HPDE6-E6E7 (cell line): ENCODE data around the gene TUT4.

ENCODE experiments used
- DNase-seq: peaks from one replicate; pipeline ENCODE4 v3.0.0; 2011; ENCODE audit warnings: missing footprints; ENCODE audit errors: extremely low spot score

TUT4 gene

GRCh38 chr1:52571783-52572182, 18.9 kb upstream of the TUT4 start:
- DNase-seq = no peak

DNA sequence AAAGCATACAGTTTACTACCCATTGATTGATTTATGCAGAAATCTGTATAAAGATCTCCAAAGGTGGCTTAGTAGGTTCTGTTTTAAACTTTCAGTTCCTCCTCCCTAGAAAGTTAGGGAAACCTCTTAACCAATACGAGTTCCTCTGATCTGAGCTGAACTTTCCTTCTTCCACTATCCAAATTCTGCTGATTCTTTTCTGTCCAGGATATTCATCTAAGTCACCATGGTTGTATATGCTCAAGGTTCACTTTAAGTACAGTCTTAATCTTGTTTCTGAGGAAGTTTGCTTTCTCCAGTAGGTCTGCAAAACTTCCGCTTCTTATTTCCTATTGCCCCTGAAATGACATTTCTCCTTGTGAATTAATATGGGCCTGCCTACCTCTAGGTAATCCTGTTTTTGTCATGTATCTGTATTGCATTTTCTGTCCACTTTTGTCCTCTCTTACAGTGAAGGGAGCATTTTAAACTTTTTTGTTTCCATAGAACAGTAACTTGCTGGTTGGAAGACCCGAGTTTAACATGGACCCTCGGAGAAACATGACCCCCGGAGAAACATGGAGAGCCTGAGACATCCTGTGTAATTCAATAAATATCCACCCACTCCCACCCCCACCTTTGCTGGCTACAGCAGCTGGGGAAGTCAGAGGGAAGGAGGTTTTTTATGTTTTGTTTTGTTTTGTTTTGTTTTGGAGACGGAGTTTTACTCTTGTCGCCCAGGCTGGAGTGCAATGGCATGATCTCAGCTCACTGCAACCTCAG, 16.7 kb upstream of the TUT4 start:
- no peak for DNase-seq

- DNase-seq = no peak
Observed at GRCh38 chr1:52567943-52568342, 15.1 kb upstream of the TUT4 start.

GRCh38 chr1:52562766-52563165, 9.9 kb upstream of the TUT4 start:
- DNase-seq = no peak

- DNase-seq = no peak
Observed at GRCh38 chr1:52559875-52560274, 7.0 kb upstream of the TUT4 start.

DNA sequence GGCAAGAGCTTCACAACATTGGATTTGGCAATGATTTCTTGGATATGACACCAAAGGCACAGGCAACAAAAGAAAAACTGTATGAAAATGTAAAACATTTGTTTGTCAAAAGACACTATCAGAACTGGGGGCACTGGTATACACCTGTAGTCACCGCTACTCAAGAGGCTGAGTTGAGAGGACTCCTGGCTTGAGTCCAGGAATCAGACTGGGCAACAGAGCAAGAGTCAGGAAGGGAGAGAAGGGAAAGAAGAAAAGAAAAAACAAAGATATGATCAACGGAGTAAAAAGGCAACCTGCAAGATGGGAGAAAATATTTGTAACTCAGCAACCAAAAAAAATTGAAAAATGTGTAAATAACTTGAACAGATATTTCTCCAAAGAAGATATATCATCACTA, 6.0 kb upstream of the TUT4 start:
- DNase-seq = no peak

DNA sequence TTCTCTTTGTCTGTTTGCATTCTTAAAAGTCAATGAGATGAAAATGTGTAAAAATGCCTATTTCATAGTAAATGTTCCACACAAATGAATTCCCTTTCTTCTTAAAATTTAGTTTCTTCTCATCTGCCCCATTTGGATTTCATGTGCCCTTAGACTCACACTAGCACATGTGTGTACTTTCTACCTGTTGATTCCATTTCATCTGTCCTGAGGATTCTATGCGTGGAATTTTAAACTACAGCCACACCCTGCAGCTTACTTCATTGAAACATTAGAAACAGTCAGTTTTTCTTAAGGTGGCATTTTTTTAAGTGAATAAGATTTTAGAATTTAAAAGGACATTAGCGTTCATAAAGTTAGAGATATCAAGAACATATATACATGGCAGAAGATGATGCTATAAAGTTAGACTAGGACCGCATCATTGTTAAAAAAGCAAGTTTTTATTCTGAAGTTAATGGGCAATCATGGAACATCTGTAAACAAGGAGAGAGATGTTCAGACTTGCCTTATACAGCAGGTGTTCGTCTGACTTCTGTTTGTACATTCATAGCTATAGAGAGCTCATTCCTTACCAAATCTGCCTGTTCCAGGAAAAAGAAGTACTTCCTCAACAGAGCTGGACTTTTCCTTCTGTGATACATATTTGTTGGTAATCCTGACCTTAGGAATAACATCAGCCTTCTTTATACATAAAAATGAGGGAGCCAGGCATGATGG, 3.9 kb upstream of the TUT4 start:
- DNase-seq = peak; percentile 19

DNA sequence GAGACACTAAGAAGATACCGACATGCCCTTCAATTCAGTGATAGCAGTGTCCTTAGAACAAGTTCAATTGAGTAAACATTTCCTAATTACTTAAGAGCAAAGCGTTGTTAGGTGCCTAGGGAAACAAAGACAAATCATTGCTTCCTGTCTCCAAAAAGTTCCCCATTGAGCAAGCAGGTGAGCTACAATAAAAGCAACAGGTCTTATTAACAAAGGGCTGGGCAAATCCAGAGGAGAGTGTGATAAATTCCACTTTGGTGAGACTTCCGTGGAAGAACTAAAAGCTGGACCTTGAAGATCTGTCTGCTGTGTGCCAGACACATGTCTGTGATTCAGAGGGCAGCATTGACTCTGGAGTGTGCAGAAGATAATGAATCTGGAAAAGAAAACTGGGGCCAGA, 1.9 kb upstream of the TUT4 start:
- no peak for DNase-seq

DNA sequence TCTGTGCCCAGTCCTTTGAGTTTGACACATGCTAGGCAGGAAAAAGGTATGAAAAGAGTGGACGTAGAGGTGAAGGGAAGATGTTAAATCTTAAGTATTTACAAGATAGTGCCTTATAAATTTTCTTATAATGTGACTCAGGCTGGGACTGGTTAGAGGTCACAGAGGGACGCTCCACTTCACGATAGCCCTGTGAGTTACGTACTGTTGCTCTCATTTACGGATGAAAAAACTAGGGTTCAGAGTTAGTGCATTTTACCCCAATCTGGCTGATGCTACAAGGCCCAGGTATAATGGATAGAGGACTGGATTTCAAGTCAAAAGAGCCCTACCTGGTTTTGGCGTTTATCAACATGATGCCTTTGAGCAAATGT, 1.4 kb upstream of the TUT4 start:
- no peak for DNase-seq

GRCh38 chr1:52553362-52554266, 722 bp upstream of the TUT4 start:
- DNase-seq = peak; percentile 46

DNA sequence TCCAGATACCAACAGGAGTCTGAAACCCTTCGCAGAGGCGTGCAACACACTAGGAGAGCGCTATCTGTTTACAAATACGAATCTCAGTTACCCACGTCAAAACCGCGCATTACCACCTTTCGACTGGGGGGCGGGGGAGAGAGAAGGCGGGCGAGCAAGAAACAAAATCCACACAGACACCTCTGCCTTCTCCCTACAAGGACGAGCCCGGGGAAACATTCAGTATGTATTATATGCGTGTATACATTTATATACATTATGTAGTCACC, 722 bp downstream of the TUT4 start:
- DNase-seq = peak; percentile 41

DNA sequence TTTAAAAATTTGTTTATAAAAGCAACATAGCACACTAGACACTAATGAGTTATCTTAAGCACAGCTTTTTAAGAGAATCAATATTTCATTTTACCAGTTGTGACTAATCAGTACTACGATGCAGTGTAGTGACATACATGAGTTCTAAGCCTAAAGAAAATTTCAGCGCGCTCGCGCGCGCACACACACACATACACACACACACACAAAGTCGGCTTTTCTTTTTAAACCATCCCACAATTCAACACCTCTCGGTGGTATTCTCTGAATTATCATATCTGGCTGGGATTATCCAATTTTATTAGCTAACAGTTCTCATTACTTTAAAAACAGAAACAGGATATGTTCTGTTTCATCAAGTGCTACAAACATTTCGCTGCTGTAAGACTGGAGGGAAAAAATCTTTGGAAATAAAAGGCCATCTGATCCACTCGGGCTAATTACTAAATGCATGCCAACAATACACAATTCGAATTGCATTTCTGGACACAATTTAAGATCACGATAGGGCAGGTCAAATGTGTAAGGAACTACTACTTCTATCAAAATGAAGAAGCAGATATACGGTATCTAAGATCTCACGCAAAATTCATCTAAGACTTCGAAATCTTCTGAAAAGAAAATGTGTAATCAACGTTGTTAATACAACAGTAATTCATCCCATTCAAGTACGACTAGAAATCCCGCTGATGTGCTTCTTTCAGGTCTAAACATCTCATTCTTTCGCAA, 1.2 kb downstream of the TUT4 start:
- DNase-seq = no peak

GRCh38 chr1:52550447-52550846, 2.4 kb downstream of the TUT4 start:
- DNase-seq = no peak

GRCh38 chr1:52549267-52549666, 3.6 kb downstream of the TUT4 start:
- no peak for DNase-seq

GRCh38 chr1:52546852-52547251, 6.0 kb downstream of the TUT4 start:
- no peak for DNase-seq

DNA sequence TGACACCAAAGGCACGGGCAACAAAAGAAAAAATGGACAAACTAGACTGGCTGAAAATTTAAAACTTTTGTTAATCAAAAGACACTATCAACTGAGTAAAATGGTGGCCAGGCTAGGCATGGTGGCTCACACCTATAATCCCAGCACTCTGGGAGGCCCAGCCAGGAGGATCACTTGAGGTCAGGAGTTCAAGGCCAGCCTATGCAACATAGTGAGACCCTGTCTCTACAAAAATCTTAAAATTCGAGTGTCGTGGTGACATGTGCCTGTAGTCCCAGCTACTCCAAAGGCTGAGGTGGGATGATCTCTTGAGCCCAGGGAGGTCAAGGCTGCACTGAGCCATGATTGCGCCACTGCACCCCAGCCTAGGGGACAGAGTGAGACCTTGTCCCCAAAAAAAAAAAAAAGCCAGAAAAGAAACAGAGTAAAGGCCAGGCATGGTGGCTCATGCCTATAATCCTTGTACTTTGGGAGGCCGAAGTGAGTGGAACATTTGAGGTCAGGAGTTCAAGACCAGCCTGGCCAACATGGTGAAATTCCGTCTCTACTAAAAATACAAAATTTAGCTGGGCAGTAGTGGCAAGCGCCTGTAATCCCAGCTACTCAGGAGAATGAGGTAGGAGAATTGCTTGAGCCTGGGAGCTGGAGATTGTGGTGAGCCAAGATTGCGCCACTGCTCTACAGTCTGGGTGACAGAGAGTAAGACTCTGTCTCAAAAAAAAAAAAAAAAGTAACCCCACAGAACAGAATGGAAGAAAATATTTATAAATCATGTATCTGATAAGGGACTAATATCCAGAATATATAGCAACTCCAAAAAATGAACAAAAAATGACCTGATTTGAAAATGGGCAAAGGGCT, 8.0 kb downstream of the TUT4 start:
- DNase-seq = no peak

- DNase-seq = no peak
Observed at GRCh38 chr1:52542085-52542688, 10.7 kb downstream of the TUT4 start.

DNA sequence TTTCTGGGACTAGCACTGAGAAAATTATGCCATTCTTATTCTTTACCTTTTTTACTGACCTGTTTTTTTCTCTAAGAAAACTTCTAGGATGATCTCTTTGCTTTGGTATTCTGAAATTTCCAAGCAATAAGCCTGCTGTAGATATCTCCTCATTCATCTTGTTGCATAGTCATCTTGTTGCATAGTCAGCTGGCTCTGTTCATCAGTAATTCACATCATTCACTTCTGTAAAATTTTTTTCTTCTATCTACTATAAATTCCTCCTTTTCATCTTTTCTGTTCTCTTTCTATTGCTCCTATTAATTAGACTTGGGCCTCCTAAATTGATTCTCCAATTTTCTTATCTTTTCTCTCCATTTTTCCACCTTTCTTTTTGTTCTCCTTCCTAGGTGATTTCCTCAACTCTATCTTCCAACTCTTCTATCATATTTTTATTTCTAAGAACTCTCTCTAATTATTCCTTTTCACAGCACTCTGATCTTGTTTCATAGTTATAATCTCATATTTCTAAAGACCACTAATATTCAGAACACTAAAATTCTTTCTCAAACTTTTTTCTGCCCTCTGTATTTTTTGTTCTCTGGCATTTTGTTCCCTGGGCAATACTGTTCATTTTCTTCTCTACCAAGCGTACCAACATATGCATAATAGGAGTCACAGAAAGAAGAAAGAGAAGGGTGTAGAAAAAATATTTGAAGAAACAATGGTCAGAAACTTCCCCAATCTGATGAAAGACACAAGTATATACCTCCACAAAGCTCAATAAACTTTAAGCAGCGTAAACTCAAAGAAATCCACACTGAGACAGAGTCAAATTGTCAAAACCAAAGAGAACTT, 17.7 kb downstream of the TUT4 start:
- DNase-seq = no peak

- no peak for DNase-seq
Observed at GRCh38 chr1:52533713-52534112, 19.2 kb downstream of the TUT4 start.
